SK-N-SH treated with all-trans-retinoic acid at 6 μM for 48 hours (cell line): ENCODE data around the gene PIGS.

ENCODE experiments used
- ATAC-seq: fragments of 200-7000 bp; cut with Tn5 transposase; 3 replicates; pipeline ENCODE4 v1.9.1; 2020; ENCODE audit warnings: mild to moderate bottlenecking, moderate library complexity
- ARNTL ChIP-seq: fragments of 450-650 bp; formaldehyde crosslinking; IDR thresholded peaks from 2 replicates; pipeline ENCODE4 v1.5.0; 2020; ENCODE audit warnings: low read depth, mild to moderate bottlenecking, moderate library complexity, borderline replicate concordance
- BACH2 ChIP-seq: fragments of 250-450 bp; sonication (Bioruptor Pico); IDR thresholded peaks from 2 replicates; pipeline ENCODE4 v1.9.0; 2021; ENCODE audit warnings: mild to moderate bottlenecking, borderline replicate concordance
- CSDC2 ChIP-seq: fragments of 250-450 bp; sonication (Bioruptor Pico); IDR thresholded peaks from 2 replicates; pipeline ENCODE4 v1.5.0; 2020; ENCODE audit warnings: mild to moderate bottlenecking, moderate library complexity
- ESRRG ChIP-seq: fragments of 250-450 bp; sonication (Bioruptor Pico); IDR thresholded peaks from 2 replicates; pipeline ENCODE4 v1.6.1; 2021; ENCODE audit warnings: mild to moderate bottlenecking
- GLIS3 ChIP-seq: fragments of 250-450 bp; sonication (Bioruptor Pico); IDR thresholded peaks from 2 replicates; pipeline ENCODE4 v1.5.0; 2020; ENCODE audit warnings: mild to moderate bottlenecking, moderate library complexity
- ISL1 ChIP-seq: fragments of 250-450 bp; sonication (Bioruptor Pico); IDR thresholded peaks from 2 replicates; pipeline ENCODE4 v2.1.2; 2022; ENCODE audit warnings: mild to moderate bottlenecking, moderate library complexity
- OSR1 ChIP-seq: fragments of 250-450 bp; sonication (Bioruptor Pico); IDR thresholded peaks from 2 replicates; pipeline ENCODE4 v1.8.0; 2022; ENCODE audit warnings: moderate library complexity, mild to moderate bottlenecking, inconsistent platforms
- PPARA ChIP-seq: fragments of 250-450 bp; sonication (Bioruptor Pico); IDR thresholded peaks from 2 replicates; pipeline ENCODE4 v1.5.0; 2020; ENCODE audit warnings: mild to moderate bottlenecking, borderline replicate concordance
- RARB ChIP-seq: fragments of 250-450 bp; sonication (Bioruptor Pico); IDR thresholded peaks from 2 replicates; pipeline ENCODE4 v1.8.0; 2021; ENCODE audit warnings: mild to moderate bottlenecking, moderate library complexity
- TCF4 ChIP-seq: fragments of 250-450 bp; sonication (Bioruptor Pico); IDR thresholded peaks from 2 replicates; pipeline ENCODE4 v1.8.0; 2021; ENCODE audit warnings: mild to moderate bottlenecking, moderate library complexity, borderline replicate concordance
- TOX ChIP-seq: fragments of 250-450 bp; sonication (Bioruptor Pico); IDR thresholded peaks from 2 replicates; pipeline ENCODE4 v1.8.0; 2021; ENCODE audit warnings: mild to moderate bottlenecking, moderate library complexity, borderline replicate concordance
- ZFP30 ChIP-seq: fragments of 450-650 bp; formaldehyde crosslinking; IDR thresholded peaks from 2 replicates; pipeline ENCODE4 v1.5.0; 2022; ENCODE audit warnings: mild to moderate bottlenecking, moderate library complexity
- ZNF565 ChIP-seq: fragments of 450-650 bp; formaldehyde crosslinking; conservative IDR thresholded peaks from 2 replicates; pipeline ENCODE4 v1.5.0; 2020; ENCODE audit warnings: low read depth, mild to moderate bottlenecking, moderate library complexity
- ZNF8 ChIP-seq: fragments of 450-650 bp; formaldehyde crosslinking; IDR thresholded peaks from 2 replicates; pipeline ENCODE4 v1.5.0; 2020; ENCODE audit warnings: mild to moderate bottlenecking, moderate library complexity
- TF ChIP-seq, protein P1 (sequence below): fragments of 250-450 bp; sonication (Bioruptor Pico); IDR thresholded peaks from 2 replicates; pipeline ENCODE4 v1.5.0; 2020; ENCODE audit warnings: mild to moderate bottlenecking, moderate library complexity
- TF ChIP-seq, protein P2 (sequence below): fragments of 250-450 bp; sonication (Bioruptor Pico); IDR thresholded peaks from 2 replicates; pipeline ENCODE4 v1.5.1; 2020; ENCODE audit warnings: low read depth, mild to moderate bottlenecking, moderate library complexity
- TF ChIP-seq, protein P3 (sequence below): fragments of 250-450 bp; sonication (Bioruptor Pico); IDR thresholded peaks from 2 replicates; pipeline ENCODE4 v1.8.0; 2020; ENCODE audit warnings: mild to moderate bottlenecking, moderate library complexity, borderline replicate concordance
- TF ChIP-seq, protein P4 (sequence below): fragments of 250-450 bp; sonication (Bioruptor Pico); IDR thresholded peaks from 2 replicates; pipeline ENCODE4 v1.5.1; 2021; ENCODE audit warnings: mild to moderate bottlenecking, moderate library complexity

Gene PIGS

DNA sequence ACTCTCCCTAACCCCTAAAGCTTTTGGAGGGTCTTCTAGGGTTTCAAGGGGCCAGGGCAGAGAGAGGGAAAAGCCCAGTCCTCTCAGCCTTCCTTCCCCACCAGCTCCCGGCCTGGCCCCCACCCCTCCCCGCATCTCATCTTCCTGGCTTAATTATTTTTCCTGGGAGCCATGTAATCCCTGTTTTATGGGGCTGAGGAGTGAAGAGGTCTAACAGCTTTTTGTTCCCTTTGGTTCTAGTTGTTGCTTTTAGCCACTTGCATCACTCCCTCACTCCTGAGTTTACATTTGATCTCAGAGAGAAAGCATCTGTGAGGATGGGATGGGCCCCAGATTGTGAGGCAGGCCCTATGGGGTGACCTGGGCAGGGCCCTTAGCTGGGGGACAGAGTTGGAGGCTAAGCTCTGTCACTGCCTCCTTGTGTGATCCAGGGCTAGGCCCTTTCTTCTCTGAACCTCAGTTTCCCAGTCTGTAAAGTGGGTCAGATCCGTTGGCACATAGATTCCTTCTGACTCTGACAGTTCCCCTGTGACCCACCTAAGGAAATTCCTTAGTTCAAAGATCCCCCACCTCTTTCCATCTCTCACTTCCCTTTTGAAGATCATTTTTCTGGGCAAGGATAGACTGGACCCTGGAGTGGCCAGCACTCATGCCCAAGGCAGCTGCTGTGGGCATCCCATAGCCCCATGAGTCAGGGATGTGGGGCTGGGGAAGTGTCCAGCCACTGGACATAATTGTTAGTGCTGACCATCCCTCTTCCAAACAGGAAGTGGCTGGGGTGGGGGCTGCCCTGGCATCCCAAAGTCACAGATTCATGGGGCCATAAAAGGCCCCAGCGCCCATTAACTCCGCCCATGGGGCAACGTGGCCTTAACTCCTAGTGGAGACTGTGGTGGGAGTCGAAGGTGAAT, 39.0 kb downstream of the PIGS start:
- no peak for ATAC-seq
- TF ChIP-seq TCF4 (CRISPR knock-in tag), result no peak
- no peak for TF ChIP-seq BACH2 (CRISPR knock-in tag)
- no peak for TF ChIP-seq ZFP30
- no peak for TF ChIP-seq GLIS3 (CRISPR knock-in tag)
- TF ChIP-seq, protein P1, sequence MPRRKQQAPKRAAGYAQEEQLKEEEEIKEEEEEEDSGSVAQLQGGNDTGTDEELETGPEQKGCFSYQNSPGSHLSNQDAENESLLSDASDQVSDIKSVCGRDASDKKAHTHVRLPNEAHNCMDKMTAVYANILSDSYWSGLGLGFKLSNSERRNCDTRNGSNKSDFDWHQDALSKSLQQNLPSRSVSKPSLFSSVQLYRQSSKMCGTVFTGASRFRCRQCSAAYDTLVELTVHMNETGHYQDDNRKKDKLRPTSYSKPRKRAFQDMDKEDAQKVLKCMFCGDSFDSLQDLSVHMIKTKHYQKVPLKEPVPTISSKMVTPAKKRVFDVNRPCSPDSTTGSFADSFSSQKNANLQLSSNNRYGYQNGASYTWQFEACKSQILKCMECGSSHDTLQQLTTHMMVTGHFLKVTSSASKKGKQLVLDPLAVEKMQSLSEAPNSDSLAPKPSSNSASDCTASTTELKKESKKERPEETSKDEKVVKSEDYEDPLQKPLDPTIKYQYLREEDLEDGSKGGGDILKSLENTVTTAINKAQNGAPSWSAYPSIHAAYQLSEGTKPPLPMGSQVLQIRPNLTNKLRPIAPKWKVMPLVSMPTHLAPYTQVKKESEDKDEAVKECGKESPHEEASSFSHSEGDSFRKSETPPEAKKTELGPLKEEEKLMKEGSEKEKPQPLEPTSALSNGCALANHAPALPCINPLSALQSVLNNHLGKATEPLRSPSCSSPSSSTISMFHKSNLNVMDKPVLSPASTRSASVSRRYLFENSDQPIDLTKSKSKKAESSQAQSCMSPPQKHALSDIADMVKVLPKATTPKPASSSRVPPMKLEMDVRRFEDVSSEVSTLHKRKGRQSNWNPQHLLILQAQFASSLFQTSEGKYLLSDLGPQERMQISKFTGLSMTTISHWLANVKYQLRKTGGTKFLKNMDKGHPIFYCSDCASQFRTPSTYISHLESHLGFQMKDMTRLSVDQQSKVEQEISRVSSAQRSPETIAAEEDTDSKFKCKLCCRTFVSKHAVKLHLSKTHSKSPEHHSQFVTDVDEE, result no peak
- TF ChIP-seq ZNF8, result no peak
- no peak for TF ChIP-seq ZNF565 (CRISPR knock-in tag)

DNA sequence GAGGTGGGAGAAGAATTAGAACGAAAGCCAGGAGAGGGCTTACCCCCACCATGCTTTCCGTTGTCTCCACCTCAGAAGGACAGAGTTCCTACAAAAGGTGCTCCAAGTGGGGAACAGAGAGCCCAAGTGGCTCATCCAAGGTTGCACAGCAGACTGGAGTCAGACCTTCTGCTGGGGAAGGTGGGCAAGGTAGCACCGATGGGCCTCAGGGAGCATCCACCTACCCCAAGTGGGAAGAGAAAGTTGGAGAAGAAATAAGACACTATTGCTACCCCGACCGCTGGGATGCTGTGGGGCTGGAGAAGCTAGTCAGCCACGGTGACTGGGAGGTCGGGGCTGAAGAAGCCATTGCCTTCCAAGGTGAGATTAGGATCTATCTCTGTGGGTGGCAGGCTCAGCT, 40.4 kb downstream of the PIGS start:
- TF ChIP-seq GLIS3 (CRISPR knock-in tag), result no peak
- TF ChIP-seq OSR1 (CRISPR knock-in tag), result no peak
- no peak for TF ChIP-seq ESRRG (CRISPR knock-in tag)
- no peak for TF ChIP-seq ZNF565 (CRISPR knock-in tag)
- TF ChIP-seq, protein P1, result no peak
- no peak for TF ChIP-seq ISL1 (CRISPR knock-in tag)
- no peak for TF ChIP-seq BACH2 (CRISPR knock-in tag)
- TF ChIP-seq, protein P2, sequence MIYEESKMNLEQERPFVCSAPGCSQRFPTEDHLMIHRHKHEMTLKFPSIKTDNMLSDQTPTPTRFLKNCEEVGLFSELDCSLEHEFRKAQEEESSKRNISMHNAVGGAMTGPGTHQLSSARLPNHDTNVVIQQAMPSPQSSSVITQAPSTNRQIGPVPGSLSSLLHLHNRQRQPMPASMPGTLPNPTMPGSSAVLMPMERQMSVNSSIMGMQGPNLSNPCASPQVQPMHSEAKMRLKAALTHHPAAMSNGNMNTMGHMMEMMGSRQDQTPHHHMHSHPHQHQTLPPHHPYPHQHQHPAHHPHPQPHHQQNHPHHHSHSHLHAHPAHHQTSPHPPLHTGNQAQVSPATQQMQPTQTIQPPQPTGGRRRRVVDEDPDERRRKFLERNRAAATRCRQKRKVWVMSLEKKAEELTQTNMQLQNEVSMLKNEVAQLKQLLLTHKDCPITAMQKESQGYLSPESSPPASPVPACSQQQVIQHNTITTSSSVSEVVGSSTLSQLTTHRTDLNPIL, result no peak
- TF ChIP-seq, protein P3, sequence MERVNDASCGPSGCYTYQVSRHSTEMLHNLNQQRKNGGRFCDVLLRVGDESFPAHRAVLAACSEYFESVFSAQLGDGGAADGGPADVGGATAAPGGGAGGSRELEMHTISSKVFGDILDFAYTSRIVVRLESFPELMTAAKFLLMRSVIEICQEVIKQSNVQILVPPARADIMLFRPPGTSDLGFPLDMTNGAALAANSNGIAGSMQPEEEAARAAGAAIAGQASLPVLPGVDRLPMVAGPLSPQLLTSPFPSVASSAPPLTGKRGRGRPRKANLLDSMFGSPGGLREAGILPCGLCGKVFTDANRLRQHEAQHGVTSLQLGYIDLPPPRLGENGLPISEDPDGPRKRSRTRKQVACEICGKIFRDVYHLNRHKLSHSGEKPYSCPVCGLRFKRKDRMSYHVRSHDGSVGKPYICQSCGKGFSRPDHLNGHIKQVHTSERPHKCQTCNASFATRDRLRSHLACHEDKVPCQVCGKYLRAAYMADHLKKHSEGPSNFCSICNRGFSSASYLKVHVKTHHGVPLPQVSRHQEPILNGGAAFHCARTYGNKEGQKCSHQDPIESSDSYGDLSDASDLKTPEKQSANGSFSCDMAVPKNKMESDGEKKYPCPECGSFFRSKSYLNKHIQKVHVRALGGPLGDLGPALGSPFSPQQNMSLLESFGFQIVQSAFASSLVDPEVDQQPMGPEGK (CRISPR knock-in tag), result no peak
- TF ChIP-seq PPARA (CRISPR knock-in tag), result no peak
- TF ChIP-seq, all 23 proteins: peak for 0
- no peak for ATAC-seq

DNA sequence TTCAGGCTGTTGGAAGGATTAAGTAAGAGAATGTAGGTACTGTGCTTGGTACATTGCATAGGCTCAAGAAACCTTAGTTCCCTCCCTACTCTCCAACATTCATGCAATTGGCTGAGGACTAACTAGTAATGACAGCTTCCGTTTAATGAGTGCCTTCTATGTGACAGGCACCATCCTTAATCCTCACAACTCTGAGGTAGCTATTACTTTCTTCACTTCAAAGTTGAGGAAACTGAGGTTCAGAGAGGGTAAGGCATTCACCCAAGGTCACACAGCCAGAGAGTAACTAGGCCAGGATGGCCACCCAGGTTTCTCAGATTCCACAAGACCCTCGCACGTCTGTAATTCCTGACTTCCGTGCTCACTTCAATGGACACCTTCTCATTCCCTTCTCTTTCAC, 41.1 kb downstream of the PIGS start:
- ATAC-seq, result no peak
- TF ChIP-seq ESRRG (CRISPR knock-in tag) (no peak), RARB (CRISPR knock-in tag) (no peak), CSDC2 (CRISPR knock-in tag) (no peak), TOX (CRISPR knock-in tag) (no peak), OSR1 (CRISPR knock-in tag) (no peak), ARNTL (no peak)
- TF ChIP-seq, protein P3 (CRISPR knock-in tag), result no peak
- TF ChIP-seq, protein P2, result no peak
- TF ChIP-seq, protein P4, sequence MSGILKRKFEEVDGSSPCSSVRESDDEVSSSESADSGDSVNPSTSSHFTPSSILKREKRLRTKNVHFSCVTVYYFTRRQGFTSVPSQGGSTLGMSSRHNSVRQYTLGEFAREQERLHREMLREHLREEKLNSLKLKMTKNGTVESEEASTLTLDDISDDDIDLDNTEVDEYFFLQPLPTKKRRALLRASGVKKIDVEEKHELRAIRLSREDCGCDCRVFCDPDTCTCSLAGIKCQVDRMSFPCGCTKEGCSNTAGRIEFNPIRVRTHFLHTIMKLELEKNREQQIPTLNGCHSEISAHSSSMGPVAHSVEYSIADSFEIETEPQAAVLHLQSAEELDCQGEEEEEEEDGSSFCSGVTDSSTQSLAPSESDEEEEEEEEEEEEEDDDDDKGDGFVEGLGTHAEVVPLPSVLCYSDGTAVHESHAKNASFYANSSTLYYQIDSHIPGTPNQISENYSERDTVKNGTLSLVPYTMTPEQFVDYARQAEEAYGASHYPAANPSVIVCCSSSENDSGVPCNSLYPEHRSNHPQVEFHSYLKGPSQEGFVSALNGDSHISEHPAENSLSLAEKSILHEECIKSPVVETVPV (CRISPR knock-in tag), result no peak
